HepG2 (cell line): Measurements from ENCODE around the gene LINC00237. TPM values are rescaled to one million over a fixed set of nuclear protein-coding genes. Genes with fewer than 3 reads are reported as not detected.

Source experiments
- BCLAF1 ChIP-seq: fragments of 450-650 bp; IDR thresholded peaks from 2 replicates; pipeline ENCODE4 v1.6.1; 2017; ENCODE audit warnings: mild to moderate bottlenecking
- ERF ChIP-seq: IDR thresholded peaks from 2 replicates; pipeline ENCODE4 v1.6.1; 2018; ENCODE audit warnings: missing biosample characterization, missing genetic modification reagents
- NCOR1 ChIP-seq: fragments of 200-600 bp; sonication (generic); IDR thresholded peaks from 2 replicates; pipeline ENCODE4 v1.7.0; 2017; ENCODE audit warnings: antibody characterized with exemption, low read length, borderline replicate concordance
- PAX8 ChIP-seq: sonication (generic); formaldehyde crosslinking; IDR thresholded peaks from 2 replicates; pipeline ENCODE4 v1.8.0; 2022; ENCODE audit warnings: mild to moderate bottlenecking, missing genetic modification reagents, borderline replicate concordance
- RCOR2 ChIP-seq: IDR thresholded peaks from 2 replicates; pipeline ENCODE4 v1.6.1; 2016; ENCODE audit warnings: missing biosample characterization, missing genetic modification reagents
- REPIN1 ChIP-seq: sonication (generic); formaldehyde crosslinking; IDR thresholded peaks from 2 replicates; pipeline ENCODE4 v1.8.0; 2022; ENCODE audit warnings: missing genetic modification reagents, low read depth, mild to moderate bottlenecking, borderline replicate concordance
- STAT6 ChIP-seq: sonication (generic); formaldehyde crosslinking; IDR thresholded peaks from 2 replicates; pipeline ENCODE4 v1.4.0; 2020; ENCODE audit warnings: missing genetic modification reagents, mild to moderate bottlenecking, borderline replicate concordance
- ZBTB42 ChIP-seq: sonication (generic); formaldehyde crosslinking; IDR thresholded peaks from 2 replicates; pipeline ENCODE4 v1.5.0; 2020; ENCODE audit warnings: mild to moderate bottlenecking, missing genetic modification reagents
- ZBTB43 ChIP-seq: sonication (generic); formaldehyde crosslinking; conservative IDR thresholded peaks from 2 replicates; pipeline ENCODE4 v1.4.0; 2020; ENCODE audit warnings: missing genetic modification reagents
- ZBTB7A ChIP-seq: sonication (generic); formaldehyde crosslinking; IDR thresholded peaks from 2 replicates; pipeline ENCODE4 v1.8.0; 2022; ENCODE audit warnings: mild to moderate bottlenecking, missing genetic modification reagents
- ZBTB8A ChIP-seq: sonication (generic); formaldehyde crosslinking; IDR thresholded peaks from 2 replicates; pipeline ENCODE4 v1.4.0; 2020; ENCODE audit warnings: mild to moderate bottlenecking, low read depth, missing genetic modification reagents, borderline replicate concordance
- ZNF644 ChIP-seq: IDR thresholded peaks from 2 replicates; pipeline ENCODE4 v1.6.1; 2016; ENCODE audit warnings: low read depth
- ZNF83 ChIP-seq: sonication (generic); formaldehyde crosslinking; IDR thresholded peaks from 2 replicates; pipeline ENCODE4 v1.4.0; 2020; ENCODE audit warnings: missing genetic modification reagents, mild to moderate bottlenecking, borderline replicate concordance
- polyA plus RNA-seq, 8 experiments: library from polyadenylated mRNA; depleted of rRNA in 3 of 8; stranded (reverse) in 7 of 8; unstranded in 1 of 8; fragments of >200 nt; fragmentation: Illumina TruSeq in 4 of 8; extraction: Trizol in 4 of 8; gene quantifications; 2 replicates each; pipeline versions ENCODE4 v1.2.1 to v1.2.3, GENCODE V29; 2011 to 2016; ENCODE audit warnings: low read depth in 4 of 8, missing spikeins in 1 of 8, mixed read lengths in 1 of 8; ENCODE audit not compliant: insufficient read depth in 1 of 8
- total RNA-seq, 5 experiments: library from RNA; depleted of rRNA; stranded (reverse); fragments of >200 nt; fragmentation: Illumina TruSeq; extraction: Trizol; gene quantifications; 2 replicates each; pipeline ENCODE4 v1.2.3, GENCODE V29; 2016; ENCODE audit warnings: low read depth in 1 of 5

Gene LINC00237
- total and polyA plus RNA-seq, 2 of the 13 experiments (the other 11 are each of a cell fraction or from before 2014, with no cell fraction given), result not detected

GRCh38 chr20:21125072-21125848 lies 19.1 kb upstream of the LINC00237 start (continued):
- TF ChIP-seq ZBTB43 (CRISPR knock-in tag) (no peak; the same call in 1 of the 2 replicates), ERF (CRISPR knock-in tag) (peak; percentile 38), STAT6 (CRISPR knock-in tag) (peak; percentile 26), RCOR2 (CRISPR knock-in tag) (no peak), BCLAF1 (no peak), ZBTB42 (CRISPR knock-in tag) (peak; percentile 57; the same call in 1 of the 2 replicates), ZBTB8A (CRISPR knock-in tag) (no peak), ZNF644 (0 out of 2 replicates have a peak, but pooled peaks have one; percentile 9), ZNF83 (CRISPR knock-in tag) (no peak), NCOR1 (peak; percentile 49; the same call in 1 of the 2 replicates), PAX8 (CRISPR knock-in tag) (peak; percentile 0; the same call in 1 of the 2 replicates), REPIN1 (CRISPR knock-in tag) (peak; percentile 6; the same call in 1 of the 2 replicates), ZBTB7A (peak; percentile 41; the same call in 1 of the 2 replicates)
